CD4-positive, alpha-beta T cell treated with Interferon gamma for 1 hour (primary cell): ENCODE measurements around the gene GAGE12J.
"Not testable (repeated sequence)": the region's sequence is repeated elsewhere in the genome, so short reads cannot be mapped to it uniquely, and the experiment has no call there.

Experiments used
- DNase-seq: peaks from one replicate; pipeline ENCODE4 v3.0.0-alpha.2; 2020

The GAGE12J gene

GRCh38 chrX:49312176-49312575, 9.7 kb upstream of the GAGE12J start:
- DNase-seq, result no peak

GRCh38 chrX:49316085-49316484, 5.8 kb upstream of the GAGE12J start:
- DNase-seq, result no peak

DNA sequence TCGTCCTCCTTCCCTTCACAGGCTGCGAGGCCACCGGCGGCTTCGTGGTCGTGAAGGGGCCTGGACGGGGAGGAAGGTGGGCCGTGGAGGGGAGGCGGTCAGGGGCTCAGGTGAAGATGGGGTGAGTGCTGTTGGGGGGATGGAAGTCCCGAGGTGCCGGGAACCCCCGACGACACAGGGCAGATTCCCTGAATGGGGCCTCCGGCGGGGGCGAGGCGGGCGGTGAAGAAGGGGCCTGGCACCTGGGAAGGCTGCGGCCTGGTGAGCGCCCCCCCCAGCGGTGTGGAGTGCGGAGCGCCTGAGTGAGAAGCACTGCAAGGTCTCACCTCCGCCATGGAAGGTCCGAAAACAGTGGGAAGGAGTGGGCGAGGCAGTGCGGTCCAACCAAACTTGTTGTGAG, 429 bp downstream of the GAGE12J start:
- not testable (repeated sequence) for DNase-seq

DNA sequence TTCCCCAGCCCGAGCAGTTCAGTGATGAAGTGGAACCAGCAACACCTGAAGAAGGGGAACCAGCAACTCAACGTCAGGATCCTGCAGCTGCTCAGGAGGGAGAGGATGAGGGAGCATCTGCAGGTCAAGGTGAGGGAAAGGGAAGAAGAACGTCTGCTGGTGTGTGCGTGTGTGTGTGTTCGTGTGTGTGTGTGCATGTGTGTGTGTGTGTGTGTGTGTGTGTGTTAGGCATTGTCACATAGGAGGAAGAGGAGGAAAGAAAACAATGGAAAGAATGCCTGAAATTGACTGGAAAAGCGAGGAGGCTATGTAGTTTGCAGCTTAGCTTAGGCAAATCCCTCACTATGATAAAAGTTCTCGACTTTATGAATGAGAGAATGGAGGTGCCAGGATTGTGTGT, 1.9 kb downstream of the GAGE12J start:
- DNase-seq, result not testable (repeated sequence)

DNA sequence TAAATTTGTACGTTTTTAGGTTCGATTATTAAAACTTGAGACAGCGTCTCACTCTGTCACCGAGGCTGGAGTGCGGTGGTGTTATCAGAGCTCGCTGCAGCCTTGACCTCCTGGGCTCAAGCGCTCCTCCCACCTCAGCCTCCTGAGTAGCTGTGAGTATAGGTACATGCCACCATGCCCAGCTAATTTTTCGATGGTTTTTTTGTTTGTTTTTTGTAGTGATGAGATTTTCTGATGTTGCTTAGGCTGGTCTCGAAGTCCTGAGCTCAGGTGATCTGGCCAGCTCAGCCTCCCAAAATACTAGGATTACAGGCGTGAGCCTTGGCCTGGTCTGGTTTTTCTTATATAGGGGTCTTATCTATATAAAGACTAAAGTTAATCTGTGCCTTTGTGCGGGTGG, 8.6 kb downstream of the GAGE12J start:
- not testable (repeated sequence) for DNase-seq

DNA sequence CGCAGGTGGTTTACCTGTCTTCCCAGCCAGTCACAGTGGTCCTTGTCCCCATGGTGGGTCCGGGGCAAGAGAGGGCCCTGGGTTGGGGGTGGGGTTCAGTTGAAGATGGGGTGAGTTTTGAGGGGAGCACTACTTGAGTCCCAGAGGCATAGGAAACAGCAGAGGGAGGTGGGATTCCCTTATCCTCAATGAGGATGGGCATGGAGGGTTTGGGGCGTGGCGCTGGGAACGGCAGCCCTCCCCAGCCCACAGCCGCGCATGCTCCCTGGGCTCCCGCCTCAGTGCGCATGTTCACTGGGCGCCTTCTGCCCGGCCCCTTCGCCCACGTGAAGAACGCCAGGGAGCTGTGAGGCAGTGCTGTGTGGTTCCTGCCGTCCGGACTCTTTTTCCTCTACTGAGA, 9.4 kb downstream of the GAGE12J start, which contains the start of gene GAGE13:
Gene GAGE13 (plus strand): TSS at position 301 of the 400 bp plus-strand sequence. CDS start 1,156 bp downstream, outside the sequence.
- DNase-seq, result not testable (repeated sequence)

DNA sequence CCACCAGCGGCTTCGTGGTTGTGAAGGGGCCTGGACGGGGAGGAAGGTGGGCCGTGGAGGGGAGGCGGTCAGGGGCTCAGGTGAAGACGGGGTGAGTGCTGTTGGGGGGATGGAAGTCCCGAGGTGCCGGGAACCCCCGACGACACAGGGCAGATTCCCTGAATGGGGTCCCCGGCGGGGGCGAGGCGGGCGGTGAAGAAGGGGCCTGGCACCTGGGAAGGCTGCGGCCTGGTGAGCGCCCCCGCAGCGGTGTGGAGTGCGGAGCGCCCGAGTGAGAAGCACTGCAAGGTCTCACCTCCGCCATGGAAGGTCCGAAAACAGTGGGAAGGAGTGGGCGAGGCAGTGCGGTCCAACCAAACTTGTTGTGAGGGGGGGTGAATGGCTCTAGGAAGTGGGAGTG, 10.0 kb downstream of the GAGE12J start:
- not testable (repeated sequence) for DNase-seq

DNA sequence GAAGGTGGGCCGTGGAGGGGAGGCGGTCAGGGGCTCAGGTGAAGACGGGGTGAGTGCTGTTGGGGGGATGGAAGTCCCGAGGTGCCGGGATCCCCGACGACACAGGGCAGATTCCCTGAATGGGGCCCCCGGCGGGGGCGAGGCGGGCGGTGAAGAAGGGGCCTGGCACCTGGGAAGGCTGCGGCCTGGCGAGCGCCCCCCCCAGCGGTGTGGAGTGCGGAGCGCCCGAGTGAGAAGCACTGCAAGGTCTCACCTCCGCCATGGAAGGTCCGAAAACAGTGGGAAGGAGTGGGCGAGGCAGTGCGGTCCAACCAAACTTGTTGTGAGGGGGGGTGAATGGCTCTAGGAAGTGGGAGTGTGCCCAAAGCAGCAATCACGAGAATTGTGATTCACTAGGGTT, 19.6 kb downstream of the GAGE12J start:
- DNase-seq, result not testable (repeated sequence)

DNA sequence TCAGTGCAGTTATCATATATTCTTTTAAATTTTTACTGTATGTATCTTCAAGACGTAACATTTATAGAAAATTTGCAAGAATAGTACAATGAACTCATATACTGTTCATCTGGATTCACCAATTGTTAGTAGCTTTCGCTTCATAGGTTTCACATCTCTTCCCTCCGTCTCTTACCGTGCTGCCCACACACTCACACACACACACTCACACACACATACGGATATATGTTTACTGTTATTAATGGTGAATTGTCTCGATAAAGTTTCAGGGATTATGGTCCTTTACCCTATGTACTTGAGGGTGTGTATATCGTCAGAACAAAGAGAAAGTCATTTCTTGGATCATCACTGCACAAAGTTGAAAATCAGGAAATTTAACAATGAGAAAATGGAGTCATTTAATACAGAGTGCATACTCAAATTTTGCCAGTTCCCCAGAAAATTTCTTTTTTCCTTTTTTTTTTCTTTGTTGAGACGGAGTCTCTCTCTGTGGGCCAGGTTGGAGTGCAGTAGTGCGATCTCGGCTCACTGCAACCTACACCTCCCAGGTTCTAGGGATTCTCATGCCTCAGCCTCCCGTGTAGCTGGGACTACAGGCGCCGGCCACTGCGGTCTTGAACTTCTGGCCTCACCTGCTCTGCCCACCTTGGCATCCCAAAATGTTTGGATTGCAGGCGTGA, 22.8 kb downstream of the GAGE12J start:
- DNase-seq, result not testable (repeated sequence)

DNA sequence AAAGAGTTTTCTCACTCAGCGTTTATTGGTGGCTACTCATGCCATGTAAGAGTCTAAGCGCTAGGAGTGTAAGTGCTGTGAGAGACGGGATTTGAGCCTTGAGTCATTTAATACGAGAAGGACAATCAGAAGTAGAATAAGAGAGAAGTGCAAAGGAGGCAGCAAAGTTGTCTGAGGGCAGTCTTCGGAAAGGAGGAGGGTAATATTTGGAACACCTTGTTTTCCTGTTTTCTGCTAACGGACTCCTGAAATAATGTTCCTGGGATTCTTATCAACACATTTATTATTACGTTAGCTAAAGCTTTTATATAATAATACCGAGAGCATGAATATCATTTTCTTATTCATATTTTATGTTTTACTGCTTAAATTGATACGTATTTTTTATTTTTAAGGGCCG, 23.6 kb downstream of the GAGE12J start:
- DNase-seq, result not testable (repeated sequence)

DNA sequence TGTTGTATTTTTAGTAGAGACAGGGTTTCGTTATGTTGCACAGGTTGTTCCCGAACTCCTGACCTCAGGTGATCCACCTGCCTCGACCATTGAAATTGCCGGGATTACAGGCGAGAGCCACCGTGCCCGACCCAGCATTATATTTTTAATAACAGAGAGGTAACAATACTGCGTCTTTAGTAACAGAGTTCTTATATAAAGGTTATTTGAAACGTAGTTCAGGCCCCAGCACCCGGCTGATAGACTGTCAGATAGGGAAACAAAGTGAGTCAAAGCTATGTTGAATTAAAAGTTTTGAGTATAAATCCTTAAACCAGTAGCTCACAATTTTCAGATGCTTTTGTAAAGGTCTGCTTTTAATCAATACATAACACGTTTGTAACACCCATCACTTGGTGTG, 24.3 kb downstream of the GAGE12J start:
- not testable (repeated sequence) for DNase-seq
